HG03558 (cell line): ENCODE results near the gene FUT4.
"Not testable (repeated sequence)": the region's sequence is repeated elsewhere in the genome, so short reads cannot be mapped to it uniquely, and the experiment has no call there.

Experiments used
- ATAC-seq: cut with Tn5 transposase; IDR thresholded peaks from one replicate; pipeline ENCODE4 v1.9.1; 2021; ENCODE audit warnings: moderate number of reproducible peaks; ENCODE audit not compliant: unreplicated experiment; ENCODE audit errors: extremely low read depth

FUT4 gene

DNA sequence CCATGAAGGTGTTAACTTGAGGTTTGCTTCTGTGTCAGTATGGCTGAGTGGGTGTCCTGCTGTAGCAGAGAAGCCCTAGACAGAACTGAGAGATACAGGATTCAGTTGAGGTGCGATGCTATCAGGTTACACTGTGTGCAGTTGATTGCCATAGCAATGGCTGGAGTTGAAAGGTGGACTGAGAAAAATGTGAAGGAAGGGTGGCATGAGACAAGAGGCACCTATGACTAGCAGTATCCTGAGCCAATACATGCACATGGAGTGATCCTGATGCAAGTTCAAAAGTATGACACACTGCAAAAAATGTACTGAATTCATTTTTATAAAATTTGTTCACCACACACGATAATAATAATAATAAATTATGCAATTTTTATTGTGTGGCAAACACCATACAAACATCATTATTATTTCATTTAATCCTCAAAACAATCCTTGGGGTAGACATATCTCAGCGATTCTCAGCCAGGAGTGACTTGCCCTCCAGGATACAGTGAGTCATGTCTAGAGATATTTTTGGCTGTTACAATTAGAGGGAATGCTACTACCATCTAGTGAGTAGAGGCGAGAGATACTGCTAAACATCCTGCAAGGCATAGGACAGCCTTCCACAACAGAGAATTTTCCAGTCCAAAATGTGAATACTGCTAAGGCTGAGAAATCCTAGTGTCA lies 19.6 kb downstream of the FUT4 start:
- no peak for ATAC-seq

DNA sequence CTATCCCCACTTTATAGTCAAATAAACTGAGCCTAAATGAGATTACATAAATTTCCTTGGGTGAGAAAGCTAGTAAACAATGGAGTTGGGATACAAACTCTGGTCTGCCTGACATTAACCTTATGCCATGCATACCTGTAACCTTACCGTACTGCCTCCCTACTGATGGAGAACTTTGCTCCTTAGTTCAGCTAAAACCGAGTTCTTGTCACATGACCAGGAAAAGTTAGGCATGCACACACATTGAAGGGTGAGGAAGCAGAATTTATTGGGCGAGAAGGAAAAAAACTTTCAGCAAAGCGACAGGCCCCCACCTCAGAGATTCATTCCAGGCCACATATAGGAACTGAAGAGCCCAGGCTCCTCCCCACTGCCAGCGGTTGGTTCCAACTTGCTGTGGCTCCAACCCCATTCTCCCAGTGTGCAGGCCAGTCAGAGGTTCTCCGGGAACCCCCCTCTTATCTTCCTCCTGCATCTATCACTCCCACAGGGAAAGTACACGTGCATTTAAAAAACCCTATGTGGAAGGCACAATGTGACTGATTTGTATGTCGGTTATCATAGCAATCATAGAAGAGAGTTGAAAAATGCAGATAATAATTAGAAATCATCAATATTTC lies 20.2 kb downstream of the FUT4 start:
- ATAC-seq, result no peak

GRCh38 chr11:94567181-94567670 lies 23.5 kb downstream of the FUT4 start, which contains the start of gene PIWIL4:
Gene PIWIL4 (plus strand): TSS chr11:94567368. CDS start chr11:94567519, 151 bp downstream.
- no peak for ATAC-seq

DNA sequence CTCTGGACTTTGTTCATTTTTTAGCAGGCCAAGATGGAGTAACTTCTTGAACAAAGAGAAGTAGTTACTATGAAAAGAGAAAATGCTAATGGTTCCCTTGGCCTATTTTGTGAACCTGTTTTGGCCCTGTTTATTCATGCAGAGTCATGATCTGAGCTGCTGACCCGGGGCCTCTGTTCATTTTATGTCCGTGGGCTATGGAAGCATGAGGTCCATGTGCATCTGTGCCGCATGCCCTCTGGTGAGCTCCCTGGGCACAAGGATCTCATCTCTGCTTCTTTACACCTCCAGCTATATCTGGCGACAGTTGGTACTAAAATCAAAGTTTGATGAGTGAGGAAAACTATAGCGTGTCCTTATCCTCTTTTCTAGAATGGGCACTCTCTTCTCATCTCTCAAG lies 24.5 kb downstream of the FUT4 start:
- ATAC-seq, result no peak

- no peak for ATAC-seq
Measured at GRCh38 chr11:94568717-94569116, 25.0 kb downstream of the FUT4 start.

DNA sequence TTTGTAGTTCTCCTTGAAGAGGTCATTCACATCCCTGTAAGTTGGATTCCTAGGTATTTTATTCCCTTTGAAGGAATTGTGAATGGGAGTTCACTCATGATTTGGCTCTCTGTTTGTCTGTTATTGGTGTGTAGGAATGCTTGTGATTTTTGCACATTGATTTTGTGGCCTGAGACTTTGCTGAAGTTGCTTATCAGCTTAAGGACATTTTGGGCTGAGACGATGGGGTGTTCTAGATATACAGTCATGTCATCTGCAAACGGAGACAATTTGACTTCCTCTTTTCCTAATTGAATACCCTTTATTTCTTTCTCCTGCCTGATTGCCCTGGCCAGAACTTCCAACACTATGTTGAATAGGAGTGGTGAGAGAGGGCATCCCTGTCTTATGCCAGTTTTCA lies 29.3 kb downstream of the FUT4 start:
- not testable (repeated sequence) for ATAC-seq

- no peak for ATAC-seq
Measured at GRCh38 chr11:94574193-94574961, 30.7 kb downstream of the FUT4 start.

- no peak for ATAC-seq
Measured at GRCh38 chr11:94576306-94576705, 32.6 kb downstream of the FUT4 start.

GRCh38 chr11:94577841-94578240 lies 34.1 kb downstream of the FUT4 start:
- ATAC-seq, result no peak

- ATAC-seq, result no peak
Measured at GRCh38 chr11:94581926-94582325, 38.2 kb downstream of the FUT4 start.

GRCh38 chr11:94583213-94583865 lies 39.6 kb downstream of the FUT4 start:
- ATAC-seq, result no peak

- ATAC-seq, result no peak
Measured at GRCh38 chr11:94583866-94584500, 40.3 kb downstream of the FUT4 start.

- ATAC-seq, result no peak
Measured at GRCh38 chr11:94584978-94585377, 41.3 kb downstream of the FUT4 start.

DNA sequence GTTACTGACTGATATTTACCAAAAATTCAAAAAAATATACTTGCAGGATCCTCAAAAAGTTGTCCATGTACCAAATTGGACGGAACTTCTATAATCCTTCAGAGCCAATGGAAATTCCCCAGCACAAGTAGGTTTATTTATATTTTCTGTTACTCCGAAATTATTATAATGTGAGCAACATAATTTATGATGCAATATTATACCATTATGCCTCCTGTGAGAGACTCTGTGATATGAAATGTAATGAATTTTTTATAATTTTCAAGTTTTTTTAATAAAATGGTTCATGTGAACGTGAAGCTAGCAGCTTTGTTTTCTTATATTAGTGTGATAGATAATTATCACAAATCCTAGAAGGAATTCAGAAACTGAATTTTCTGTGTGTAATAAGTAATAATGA lies 41.7 kb downstream of the FUT4 start:
- ATAC-seq, result no peak

- no peak for ATAC-seq
Measured at GRCh38 chr11:94586546-94586945, 42.8 kb downstream of the FUT4 start.

DNA sequence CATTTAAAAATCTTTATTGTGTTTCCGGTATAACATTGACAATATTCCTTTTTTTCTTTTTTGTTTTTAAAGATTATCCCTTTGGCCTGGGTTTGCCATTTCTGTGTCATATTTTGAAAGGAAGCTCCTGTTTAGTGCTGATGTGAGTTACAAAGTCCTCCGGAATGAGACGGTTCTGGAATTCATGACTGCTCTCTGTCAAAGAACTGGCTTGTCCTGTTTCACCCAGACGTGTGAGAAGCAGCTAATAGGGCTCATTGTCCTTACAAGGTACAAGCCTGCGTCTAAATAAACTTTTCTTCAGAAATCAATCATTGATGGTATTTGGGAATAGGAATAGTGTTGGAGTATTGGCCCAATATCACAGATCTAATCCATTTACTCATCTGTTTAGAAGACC lies 43.3 kb downstream of the FUT4 start:
- ATAC-seq, result no peak

GRCh38 chr11:94588366-94588942 lies 44.7 kb downstream of the FUT4 start:
- ATAC-seq, result no peak

GRCh38 chr11:94590352-94591041 lies 46.8 kb downstream of the FUT4 start:
- no peak for ATAC-seq

GRCh38 chr11:94593030-94593429 lies 49.3 kb downstream of the FUT4 start:
- ATAC-seq, result peak; percentile 51
